ENCODE measurements around the gene BRAT1. TPM values are rescaled to one million over a fixed set of nuclear protein-coding genes. Genes with fewer than 3 reads are reported as not detected.
A peak's percentile ranks its signal among the peaks of the same experiment; 100 is the strongest.
"Not testable (repeated sequence)": the region's sequence is repeated elsewhere in the genome, so short reads cannot be mapped to it uniquely, and the experiment has no call there.

BRAT1 gene
- total and polyA plus RNA-seq, 8 donors, result 22.5 to 41.4 (median 28.0) TPM

DNA sequence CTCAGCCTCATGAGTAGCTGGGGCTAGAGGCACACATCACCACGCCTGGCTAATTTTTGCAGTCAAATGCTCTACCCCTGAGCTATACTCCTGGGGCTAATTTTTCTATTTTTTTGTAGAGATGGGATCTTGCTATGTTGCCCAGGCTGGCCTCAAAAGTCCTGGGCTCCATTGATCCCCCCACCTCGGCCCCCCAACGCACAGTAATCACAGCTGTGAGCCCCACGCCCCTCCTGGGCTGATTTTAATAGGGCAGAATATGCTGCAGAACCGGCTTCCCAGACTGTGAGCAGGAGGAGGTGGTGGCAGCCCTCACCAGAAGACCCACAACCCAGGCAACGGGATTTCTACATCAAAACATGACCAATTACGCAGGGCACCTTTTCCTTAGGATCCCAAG, 15.2 kb downstream of the BRAT1 start:
- ATAC-seq, result no peak
- H3K27me3 ChIP-seq, result no peaks in the 10 kb centered on the region
- intact Hi-C loops (cut with DNase I), result no loop called here
- H3K36me3 ChIP-seq, result peaks cover 0 to 76% of the 10 kb centered on the region in 2 donors
- no peaks in the 10 kb centered on the region for H3K9me3 ChIP-seq
- no peak overlapping the region for H3K4me3 ChIP-seq
- H3K27ac ChIP-seq, result no peak overlapping the region
- no peaks in the 10 kb centered on the region for H3K4me1 ChIP-seq
- TF ChIP-seq, protein P1, sequence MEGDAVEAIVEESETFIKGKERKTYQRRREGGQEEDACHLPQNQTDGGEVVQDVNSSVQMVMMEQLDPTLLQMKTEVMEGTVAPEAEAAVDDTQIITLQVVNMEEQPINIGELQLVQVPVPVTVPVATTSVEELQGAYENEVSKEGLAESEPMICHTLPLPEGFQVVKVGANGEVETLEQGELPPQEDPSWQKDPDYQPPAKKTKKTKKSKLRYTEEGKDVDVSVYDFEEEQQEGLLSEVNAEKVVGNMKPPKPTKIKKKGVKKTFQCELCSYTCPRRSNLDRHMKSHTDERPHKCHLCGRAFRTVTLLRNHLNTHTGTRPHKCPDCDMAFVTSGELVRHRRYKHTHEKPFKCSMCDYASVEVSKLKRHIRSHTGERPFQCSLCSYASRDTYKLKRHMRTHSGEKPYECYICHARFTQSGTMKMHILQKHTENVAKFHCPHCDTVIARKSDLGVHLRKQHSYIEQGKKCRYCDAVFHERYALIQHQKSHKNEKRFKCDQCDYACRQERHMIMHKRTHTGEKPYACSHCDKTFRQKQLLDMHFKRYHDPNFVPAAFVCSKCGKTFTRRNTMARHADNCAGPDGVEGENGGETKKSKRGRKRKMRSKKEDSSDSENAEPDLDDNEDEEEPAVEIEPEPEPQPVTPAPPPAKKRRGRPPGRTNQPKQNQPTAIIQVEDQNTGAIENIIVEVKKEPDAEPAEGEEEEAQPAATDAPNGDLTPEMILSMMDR (IDR thresholded peaks at IDR 0.05), result no peak
- DNase-seq, result peak in 1 of 4 donors; percentile 28

DNA sequence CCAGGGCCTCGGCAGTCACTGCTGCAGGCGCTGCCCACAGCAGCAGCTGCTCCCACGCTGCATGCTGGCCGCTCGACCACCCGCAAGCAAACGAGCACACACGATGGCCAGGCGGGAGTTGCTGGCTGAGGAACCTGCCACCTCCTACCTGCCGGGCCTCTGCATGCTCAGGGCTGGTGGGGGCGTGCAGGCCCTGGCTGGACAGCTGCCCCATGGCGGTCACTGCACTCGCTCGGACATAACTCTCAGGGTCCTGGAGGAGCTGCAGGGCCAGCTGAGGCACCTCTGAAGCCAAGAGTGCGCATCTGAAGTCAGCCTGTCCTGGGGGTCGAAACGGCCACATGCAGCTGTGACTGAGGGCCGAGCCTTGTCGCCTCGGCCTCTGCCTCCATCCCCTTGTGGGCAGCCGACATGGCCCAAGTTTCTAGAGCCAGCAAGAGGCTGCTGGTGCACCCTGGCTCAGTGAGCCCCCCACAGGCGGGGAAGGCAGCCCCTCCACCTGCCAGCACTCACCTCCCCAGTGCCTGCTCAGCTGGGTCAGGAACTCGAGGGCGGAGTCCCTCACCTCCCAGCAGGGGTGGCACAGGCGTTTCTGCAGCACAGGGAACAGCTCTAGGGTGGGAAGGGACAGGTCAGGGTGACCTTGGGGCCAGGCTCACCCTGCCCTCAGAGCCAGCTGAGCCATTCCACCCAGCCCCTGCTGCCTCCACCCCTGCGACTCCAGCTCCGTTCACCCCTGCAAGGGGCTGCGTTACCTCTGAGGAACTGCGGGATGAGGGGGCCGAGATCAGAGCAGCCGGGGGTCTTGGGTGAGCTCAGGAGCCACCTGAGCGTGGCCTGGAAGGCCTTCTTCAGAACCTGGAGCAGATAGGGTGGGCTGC, 16.1 kb downstream of the BRAT1 start:
- ATAC-seq, result no peak
- peaks cover 0 to 67% of the 10 kb centered on the region in 2 donors for H3K36me3 ChIP-seq
- no peaks in the 10 kb centered on the region for H3K4me1 ChIP-seq
- peak in 1 of 4 donors; percentile 70 for DNase-seq
- H3K27ac ChIP-seq, result no peak overlapping the region
- H3K4me3 ChIP-seq, result no peak overlapping the region
- no peaks in the 10 kb centered on the region for H3K9me3 ChIP-seq
- no peaks in the 10 kb centered on the region for H3K27me3 ChIP-seq
- intact Hi-C loops (cut with DNase I), result no loop called here
- TF ChIP-seq, protein P1 (IDR thresholded peaks at IDR 0.05), result no peak

DNA sequence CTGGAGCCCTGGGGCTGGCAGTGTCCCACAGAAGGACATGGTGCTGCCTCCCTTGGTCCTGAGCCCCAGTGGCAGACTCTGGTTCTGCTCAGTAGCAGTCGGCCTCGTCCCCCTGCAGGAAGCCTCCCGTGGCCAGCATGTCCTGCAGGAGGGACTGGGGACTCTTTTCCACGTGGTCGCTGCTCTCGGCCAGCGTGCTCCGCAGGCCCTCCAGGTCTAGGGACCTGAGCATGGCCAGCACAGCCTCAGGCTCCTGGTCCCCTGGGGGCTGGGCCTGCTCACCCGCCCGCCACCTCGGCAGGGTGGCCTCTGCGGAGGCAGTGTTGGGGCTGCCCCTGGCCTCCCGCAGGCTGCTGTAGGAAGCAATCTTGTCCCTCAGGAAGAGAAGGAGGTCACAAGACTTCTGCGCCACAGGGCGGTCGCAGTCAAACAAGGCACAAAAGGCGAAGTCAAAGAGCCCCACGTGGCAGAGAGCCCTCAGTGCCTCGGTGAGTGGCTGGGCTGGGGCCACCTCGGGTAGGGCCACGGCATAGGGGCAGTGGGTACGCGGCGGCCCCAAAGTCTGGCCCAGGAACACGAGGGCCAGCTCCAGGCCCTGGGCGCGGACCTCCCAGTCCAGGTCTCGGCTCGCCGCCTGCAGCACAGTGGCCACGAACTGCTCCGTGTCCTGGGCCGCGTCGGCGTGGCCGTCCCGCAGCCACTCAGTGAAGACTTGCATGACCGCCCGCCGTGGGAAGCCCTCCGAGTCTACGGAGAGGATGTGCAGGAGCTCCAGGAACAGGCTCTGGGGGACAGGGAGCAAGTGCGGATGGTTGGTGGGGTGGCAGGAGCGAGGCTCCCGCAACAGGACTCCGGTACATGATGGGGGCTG, 17.1 kb downstream of the BRAT1 start:
- Histone ChIP-seq H3K4me3 (no peak overlapping the region), H3K4me1 (no peaks in the 10 kb centered on the region), H3K9me3 (no peaks in the 10 kb centered on the region), H3K27ac (no peak overlapping the region), H3K27me3 (no peaks in the 10 kb centered on the region), H3K36me3 (peaks cover 0 to 57% of the 10 kb centered on the region in 2 donors)
- TF ChIP-seq, protein P1 (IDR thresholded peaks at IDR 0.05), result no peak
- ATAC-seq (no peak), DNase-seq (peak in 2 of 4 donors; percentile 29 to 80)
- intact Hi-C loops (cut with DNase I), result no loop called here

DNA sequence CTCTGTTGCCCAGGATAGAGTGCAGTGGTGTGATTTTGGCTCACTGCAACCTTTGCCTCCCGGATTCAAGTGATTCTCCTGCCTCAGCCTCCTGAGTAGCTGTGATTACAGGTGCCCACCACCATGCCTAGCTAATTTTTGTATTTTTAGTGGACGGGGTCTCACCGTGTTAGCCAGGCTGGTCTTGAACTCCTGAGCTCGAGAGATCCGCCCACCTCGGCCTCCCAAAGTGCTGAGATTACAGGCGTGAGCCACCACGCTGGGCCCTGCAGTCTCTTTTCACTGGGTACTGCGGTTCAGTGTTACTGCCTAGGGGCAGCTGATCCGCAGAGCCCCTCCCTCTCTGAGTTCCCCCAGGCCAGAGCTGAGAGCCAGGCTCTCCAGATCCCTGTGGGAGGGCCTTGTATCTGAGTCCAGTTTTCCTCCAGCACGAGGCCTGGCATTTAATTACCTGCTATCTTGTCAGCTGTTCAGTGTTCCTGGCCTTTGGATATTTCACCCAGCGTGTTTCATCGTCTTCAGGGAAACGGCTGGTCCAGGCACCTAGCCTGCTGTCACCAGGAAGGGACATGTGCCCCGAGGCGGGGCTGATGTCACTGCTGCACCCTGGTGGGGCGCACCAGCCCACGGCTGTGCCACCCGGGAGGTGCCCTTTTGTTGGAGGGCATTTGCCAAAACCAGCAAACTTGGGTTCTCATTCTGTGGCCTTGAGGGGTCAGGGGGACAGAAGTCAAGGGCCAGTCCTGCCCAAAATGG, 19.3 kb downstream of the BRAT1 start:
- H3K27ac ChIP-seq; intact Hi-C loops (cut with DNase I); H3K4me3 ChIP-seq; H3K27me3 ChIP-seq; H3K9me3 ChIP-seq; ATAC-seq: not testable (repeated sequence)
- Histone ChIP-seq H3K36me3 (peaks cover 0 to 35% of the 10 kb centered on the region in 2 donors), H3K4me1 (peaks cover 0 to 12% of the 10 kb centered on the region in 2 donors)
- peak in 1 of 4 donors; percentile 58 for DNase-seq

DNA sequence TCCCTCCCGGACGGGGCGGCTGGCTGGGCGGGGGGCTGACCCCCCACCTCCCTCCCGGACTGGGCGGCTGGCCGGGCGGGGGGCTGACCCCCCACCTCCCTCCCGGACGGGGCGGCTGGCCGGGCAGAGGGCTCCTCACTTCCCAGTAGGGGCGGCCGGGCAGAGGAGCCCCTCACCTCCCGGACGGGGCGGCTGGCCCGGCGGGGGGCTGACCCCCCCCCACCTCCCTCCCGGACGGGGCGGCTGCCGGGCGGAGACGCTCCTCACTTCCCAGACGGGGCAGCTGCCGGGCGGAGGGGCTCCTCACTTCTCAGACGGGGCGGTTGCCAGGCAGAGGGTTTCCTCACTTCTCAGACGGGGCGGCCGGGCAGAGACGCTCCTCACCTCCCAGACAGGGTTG, 21.1 kb downstream of the BRAT1 start:
- intact Hi-C loops (cut with DNase I); H3K4me3 ChIP-seq; ATAC-seq; H3K27me3 ChIP-seq; H3K9me3 ChIP-seq; H3K27ac ChIP-seq; DNase-seq: not testable (repeated sequence)
- Histone ChIP-seq H3K36me3 (peaks cover 0 to 17% of the 10 kb centered on the region in 2 donors), H3K4me1 (peaks cover 8 to 30% of the 10 kb centered on the region in 2 donors)

GRCh38 chr7:2533566-2533965, 21.8 kb downstream of the BRAT1 start:
- H3K27me3 ChIP-seq; H3K27ac ChIP-seq; ATAC-seq; H3K4me3 ChIP-seq; intact Hi-C loops (cut with DNase I); DNase-seq; H3K9me3 ChIP-seq: not testable (repeated sequence)
- H3K4me1 ChIP-seq, result peaks cover 14 to 37% of the 10 kb centered on the region in 2 donors
- H3K36me3 ChIP-seq, result peaks cover 0 to 16% of the 10 kb centered on the region in 2 donors

DNA sequence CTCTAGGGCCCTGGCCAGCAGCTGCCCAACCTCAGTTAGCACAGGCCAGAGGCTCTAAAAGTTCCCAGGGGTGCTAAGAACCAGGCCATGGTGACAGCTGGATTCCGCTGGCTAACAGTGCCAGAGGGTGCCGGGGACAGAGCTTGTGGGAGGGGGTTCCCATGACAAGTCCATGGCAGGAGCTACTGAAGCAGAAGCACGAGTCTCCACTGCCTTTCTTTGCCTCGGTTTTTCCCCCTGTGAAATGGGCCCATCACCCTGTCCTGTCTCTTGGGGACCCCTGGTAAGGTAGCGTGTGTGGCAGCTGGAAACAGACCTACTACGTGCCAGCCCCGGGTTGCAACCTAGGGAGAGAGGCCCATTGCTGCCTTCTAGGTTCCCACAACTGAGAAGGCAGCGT, 22.5 kb downstream of the BRAT1 start:
- intact Hi-C loops (cut with DNase I); H3K27ac ChIP-seq; ATAC-seq; H3K27me3 ChIP-seq; H3K4me3 ChIP-seq; H3K9me3 ChIP-seq: not testable (repeated sequence)
- Histone ChIP-seq H3K4me1 (peaks cover 21 to 44% of the 10 kb centered on the region in 2 donors), H3K36me3 (peaks cover 0 to 14% of the 10 kb centered on the region in 2 donors)
- DNase-seq, result peak in 1 of 4 donors; percentile 47

DNA sequence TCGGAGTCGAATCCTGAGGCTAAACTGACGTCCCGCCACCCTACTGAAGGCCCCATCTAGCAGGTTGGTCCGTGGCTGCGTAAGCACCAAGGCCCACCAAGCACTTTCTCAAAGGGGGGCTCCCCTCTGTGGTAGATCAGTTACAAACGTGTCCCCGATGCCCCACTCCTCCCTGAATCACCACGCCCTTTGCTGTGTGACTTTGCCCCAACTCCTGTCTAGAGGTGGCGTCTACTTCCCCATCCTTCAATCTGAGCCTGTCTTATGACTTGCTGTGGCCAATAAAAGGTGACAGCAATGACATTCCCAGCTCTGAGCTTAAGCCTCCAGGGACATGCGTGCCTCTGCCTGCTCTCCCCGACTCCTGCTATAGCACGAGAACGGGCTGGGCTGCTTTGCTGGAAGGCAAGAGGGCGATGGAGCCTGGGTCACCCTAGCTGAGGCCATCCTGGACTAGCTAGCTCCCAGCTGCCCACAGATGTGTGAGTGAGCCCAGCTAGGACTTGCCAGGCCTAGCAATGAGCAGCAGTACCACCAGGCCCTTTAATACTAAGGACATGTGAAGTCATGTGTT, 23.0 kb downstream of the BRAT1 start:
- H3K27ac ChIP-seq; H3K9me3 ChIP-seq; H3K4me3 ChIP-seq; H3K27me3 ChIP-seq; ATAC-seq; intact Hi-C loops (cut with DNase I): not testable (repeated sequence)
- H3K4me1 ChIP-seq, result peaks cover 26 to 50% of the 10 kb centered on the region in 2 donors
- DNase-seq, result peak in 1 of 4 donors; percentile 24
- peaks cover 0 to 16% of the 10 kb centered on the region in 2 donors for H3K36me3 ChIP-seq

GRCh38 chr7:2531796-2532110, 23.6 kb downstream of the BRAT1 start:
- peak in 1 of 4 donors; percentile 73 for DNase-seq
- H3K27me3 ChIP-seq; H3K9me3 ChIP-seq; intact Hi-C loops (cut with DNase I); H3K4me3 ChIP-seq; H3K27ac ChIP-seq; ATAC-seq: not testable (repeated sequence)
- Histone ChIP-seq H3K36me3 (peaks cover 0 to 21% of the 10 kb centered on the region in 2 donors), H3K4me1 (peaks cover 28 to 55% of the 10 kb centered on the region in 2 donors)

Measured in left lung (tissue), 10 donors.